Retinal pigment epithelial cell (primary cell): ENCODE results near the gene PEF1.
A peak's percentile ranks its signal among the peaks of the same experiment; 100 is the strongest.

Source experiments
- DNase-seq: peaks from one replicate; pipeline ENCODE4 v3.0.0-alpha.2; 2010; ENCODE audit warnings: low read depth
- H3K4me3 ChIP-seq: 2 replicates; pipeline ENCODE4 v1.5.1; 2011; ENCODE audit warnings: mild to moderate bottlenecking, low read length, control low read depth, moderate library complexity
- TF ChIP-seq, protein P1 (sequence below): conservative IDR thresholded peaks from 2 replicates; pipeline ENCODE4 v1.5.1; 2011; ENCODE audit warnings: low read depth, low read length, control low read depth, inconsistent platforms

PEF1 gene, protein sequence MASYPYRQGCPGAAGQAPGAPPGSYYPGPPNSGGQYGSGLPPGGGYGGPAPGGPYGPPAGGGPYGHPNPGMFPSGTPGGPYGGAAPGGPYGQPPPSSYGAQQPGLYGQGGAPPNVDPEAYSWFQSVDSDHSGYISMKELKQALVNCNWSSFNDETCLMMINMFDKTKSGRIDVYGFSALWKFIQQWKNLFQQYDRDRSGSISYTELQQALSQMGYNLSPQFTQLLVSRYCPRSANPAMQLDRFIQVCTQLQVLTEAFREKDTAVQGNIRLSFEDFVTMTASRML

DNA sequence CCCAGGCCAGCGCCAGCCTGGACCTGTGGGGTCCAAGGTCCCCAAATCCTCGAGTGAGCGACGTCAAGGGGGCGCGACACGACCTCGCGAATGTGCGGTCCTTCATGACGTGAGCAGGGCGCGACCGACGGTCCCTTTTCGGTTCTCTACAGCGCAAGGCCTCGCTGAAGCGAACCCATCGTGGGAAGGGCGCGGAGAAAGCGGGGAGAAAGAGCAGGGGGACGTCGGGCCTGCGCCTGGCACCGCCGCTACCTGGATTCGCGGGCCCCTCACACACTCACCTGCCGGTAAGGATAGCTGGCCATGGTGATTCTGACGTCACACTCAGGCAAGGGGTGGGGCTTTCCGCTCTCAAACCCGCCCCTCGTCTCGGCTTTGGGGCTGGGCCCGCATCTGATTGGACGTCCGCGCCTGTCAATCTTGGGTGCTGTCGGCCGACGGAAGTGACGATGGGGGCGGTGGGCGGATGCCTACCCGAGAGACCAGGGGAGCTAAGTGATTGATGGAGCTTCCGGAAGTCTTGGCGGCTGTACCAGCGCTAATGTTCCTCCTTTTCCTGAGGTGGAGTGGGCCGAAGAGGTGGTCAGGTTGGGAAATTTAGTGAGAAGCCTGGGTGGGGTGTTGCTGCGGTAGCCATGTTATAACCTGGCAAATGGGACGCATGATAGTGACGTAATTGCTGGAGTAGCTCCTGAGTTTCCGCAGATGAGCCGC, at the start of gene PEF1:
Gene PEF1, minus strand, starts transcription at position 317 of the 714 bp plus-strand sequence. Its CDS starts 12 bp downstream, at position 305.
- peak within 1 kb of the TSS; percentile 94 for H3K4me3 ChIP-seq
- TF ChIP-seq, protein P1, sequence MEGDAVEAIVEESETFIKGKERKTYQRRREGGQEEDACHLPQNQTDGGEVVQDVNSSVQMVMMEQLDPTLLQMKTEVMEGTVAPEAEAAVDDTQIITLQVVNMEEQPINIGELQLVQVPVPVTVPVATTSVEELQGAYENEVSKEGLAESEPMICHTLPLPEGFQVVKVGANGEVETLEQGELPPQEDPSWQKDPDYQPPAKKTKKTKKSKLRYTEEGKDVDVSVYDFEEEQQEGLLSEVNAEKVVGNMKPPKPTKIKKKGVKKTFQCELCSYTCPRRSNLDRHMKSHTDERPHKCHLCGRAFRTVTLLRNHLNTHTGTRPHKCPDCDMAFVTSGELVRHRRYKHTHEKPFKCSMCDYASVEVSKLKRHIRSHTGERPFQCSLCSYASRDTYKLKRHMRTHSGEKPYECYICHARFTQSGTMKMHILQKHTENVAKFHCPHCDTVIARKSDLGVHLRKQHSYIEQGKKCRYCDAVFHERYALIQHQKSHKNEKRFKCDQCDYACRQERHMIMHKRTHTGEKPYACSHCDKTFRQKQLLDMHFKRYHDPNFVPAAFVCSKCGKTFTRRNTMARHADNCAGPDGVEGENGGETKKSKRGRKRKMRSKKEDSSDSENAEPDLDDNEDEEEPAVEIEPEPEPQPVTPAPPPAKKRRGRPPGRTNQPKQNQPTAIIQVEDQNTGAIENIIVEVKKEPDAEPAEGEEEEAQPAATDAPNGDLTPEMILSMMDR = no peak
- DNase-seq = peak; percentile 90

DNA sequence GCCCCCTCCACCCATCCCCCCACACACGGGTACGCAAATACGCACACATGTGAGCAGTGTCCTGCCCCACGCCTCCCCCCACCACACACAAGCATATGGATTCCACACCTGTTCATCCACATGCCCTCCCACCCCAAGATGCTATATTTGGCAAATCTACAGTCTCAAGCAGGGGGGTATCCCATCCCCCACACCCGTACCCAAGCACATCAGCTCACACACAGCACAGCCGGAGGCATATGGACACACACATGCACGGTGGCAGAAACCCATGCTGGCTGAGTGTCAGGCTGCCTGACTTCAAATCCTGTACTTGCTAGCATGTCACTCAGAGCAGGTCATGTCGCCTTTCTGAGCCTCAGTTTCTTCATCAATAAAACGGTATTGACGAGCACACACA, 48.6 kb upstream of the PEF1 start:
- no peak for DNase-seq
- TF ChIP-seq, protein P1 = no peak
- H3K4me3 ChIP-seq = no peak overlapping the region

DNA sequence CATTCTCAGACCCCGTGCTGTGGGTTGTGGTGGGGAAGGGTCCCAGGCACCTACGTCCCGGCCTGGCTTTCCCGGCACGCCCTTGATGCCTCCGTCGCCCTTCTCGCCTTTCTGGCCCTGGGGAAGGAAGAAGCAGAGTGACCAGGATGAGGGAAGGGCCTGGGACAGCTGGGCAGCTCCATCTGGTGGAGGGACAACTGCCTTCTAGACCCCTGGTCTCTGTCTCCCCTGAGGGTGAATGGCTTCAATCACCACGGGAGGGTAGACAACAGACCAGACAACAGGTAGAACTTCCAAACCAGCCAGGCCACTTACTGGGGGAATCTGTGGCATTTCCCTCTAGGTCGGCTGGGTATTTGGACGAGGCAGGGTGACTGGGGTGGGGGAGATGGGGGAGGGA, 47.3 kb upstream of the PEF1 start:
- DNase-seq = no peak
- H3K4me3 ChIP-seq = no peak overlapping the region
- TF ChIP-seq, protein P1 = peak; percentile 21

DNA sequence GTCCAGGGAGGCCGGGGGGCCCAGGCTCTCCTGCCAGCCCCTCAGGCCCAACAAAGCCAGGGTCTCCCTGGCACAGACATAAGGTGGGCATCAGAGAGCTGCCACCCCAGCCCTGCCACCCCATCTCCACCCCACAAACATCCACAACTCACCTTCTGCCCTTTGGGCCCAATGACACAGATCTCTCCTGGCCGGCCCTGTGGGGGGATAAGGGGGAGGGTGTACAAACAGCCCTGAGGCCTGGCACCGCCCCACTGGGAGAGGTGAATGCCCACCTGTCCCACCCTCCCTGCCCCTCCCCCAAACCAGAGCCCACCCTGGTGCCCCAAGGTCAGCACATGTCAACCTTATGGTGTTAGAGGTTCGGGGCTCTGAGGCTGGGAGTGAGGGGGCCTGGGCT, 46.8 kb upstream of the PEF1 start:
- TF ChIP-seq, protein P1 = no peak
- DNase-seq = no peak
- no peak overlapping the region for H3K4me3 ChIP-seq

DNA sequence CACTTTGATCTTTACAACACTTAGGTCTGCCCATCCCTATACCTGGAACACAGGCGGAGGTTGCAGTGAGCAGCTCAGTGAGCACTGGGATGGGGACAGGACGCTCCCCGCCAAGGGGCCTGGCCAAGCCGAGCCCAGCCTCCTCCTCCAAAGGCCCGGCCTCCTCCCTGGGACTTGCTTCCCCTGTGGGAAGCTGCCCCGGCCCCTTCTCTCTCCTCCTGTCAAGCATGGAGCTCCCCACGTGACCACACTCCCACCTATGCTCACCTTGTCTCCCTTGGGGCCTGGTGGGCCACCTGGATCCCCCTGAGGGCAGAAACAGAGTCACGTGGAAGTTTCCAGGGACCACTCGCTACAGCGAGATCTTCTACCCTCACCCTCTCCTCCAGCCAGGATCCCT, 46.2 kb upstream of the PEF1 start:
- TF ChIP-seq, protein P1 = no peak
- H3K4me3 ChIP-seq = no peak overlapping the region
- no peak for DNase-seq

DNA sequence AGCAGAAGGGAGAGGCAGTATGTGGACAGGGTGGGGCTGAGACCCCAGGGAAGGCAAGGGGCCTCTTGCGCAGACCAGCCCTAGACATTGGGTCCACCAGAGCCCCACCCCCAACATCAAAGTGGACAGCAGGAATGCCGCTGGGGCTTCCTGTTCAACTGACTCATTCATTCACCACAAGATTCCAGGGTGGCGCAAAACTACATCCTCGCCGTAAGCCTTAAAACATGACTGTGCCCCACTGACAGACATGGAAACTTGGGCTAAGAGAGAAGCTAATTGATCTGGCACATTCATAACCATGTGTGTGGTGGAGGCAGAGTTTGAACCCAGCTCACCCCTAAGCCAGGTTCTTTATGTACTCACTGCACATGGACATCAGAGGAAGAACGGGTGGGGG, 45.2 kb upstream of the PEF1 start:
- peak; percentile 90 for DNase-seq
- no peak overlapping the region for H3K4me3 ChIP-seq
- TF ChIP-seq, protein P1 = no peak

DNA sequence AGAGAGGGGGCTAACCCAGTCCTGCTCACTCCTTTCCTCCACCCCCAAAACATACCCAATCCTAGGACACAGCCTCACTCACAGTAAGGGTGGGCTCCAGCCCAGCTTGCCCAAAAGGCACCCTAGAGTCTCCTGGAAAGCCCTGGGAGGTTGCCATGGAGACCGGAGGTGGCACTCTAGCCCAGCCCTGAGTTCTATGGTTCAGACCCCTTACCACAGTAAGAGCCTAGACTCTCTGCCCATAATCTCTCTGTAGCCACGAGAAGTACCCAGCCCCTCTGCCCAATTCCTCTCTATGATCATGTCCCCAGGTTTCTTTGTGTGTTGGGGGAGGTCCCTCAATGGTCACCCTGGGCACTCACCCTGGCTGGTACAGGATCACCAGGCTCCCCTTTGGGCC, 44.7 kb upstream of the PEF1 start:
- TF ChIP-seq, protein P1 = no peak
- DNase-seq = no peak
- no peak overlapping the region for H3K4me3 ChIP-seq
